Measurements from ENCODE around the gene EFNA4. TPM values are rescaled to one million over a fixed set of nuclear protein-coding genes. Genes with fewer than 3 reads are reported as not detected.

EFNA4 gene
- polyA plus RNA-seq, 2 of the 4 experiments (the other 2 are of a cell fraction) = 3.1 to 8.7 TPM

GRCh38 chr1:155092641-155093040, 29.1 kb downstream of the EFNA4 start:
- ChIA-PET CTCF (interaction anchor here (2.0 to 13.8 kb wide), 7 partner anchors 13 to 80 kb away, joined by 8 to 384 read pairs (median 67); partner anchors contain the start of genes EFNA1, EFNA4, KRTCAP2 and SLC50A1), POLR2A (interaction anchor here (0.6 kb wide), 1 partner anchor 237 kb away, joined by 3 read pairs; no protein-coding TSS in a partner anchor)
- FAIRE-seq = no peak
- 80% methylated on average over 12 of the region's 12 CpGs for WGBS (ENCODE audit: missing lambda C conversion rate)
- Histone ChIP-seq H3K4me2 (no peak overlapping the region), H3K4me1 (peaks cover 12% of the 10 kb centered on the region), H3K27ac (no peak overlapping the region), H3K4me3 (no peak overlapping the region), H3K9me3 (no peaks in the 10 kb centered on the region)
- DNase-seq (ENCODE audit: low read depth in 1 of 2, low spot score in 1 of 2) = no peak
- ATAC-seq = no peak
- no peak for TF ChIP-seq CHD2 (IDR thresholded peaks at IDR 0.05; ENCODE audit: low read length, partially characterized antibody)
- no peak for TF ChIP-seq E2F6 (IDR thresholded peaks at IDR 0.05; ENCODE audit: borderline replicate concordance, low read depth)
- no peak for TF ChIP-seq CBX8 (IDR thresholded peaks at IDR 0.05)
- no peak for TF ChIP-seq RCOR1 (IDR thresholded peaks at IDR 0.05; ENCODE audit: low read depth, low read length)
- TF ChIP-seq CBX2 (IDR thresholded peaks at IDR 0.05; ENCODE audit: borderline replicate concordance, low read depth) = no peak
- no peak for TF ChIP-seq GATA3 (IDR thresholded peaks at IDR 0.05; ENCODE audit: borderline replicate concordance)
- TF ChIP-seq NFE2L2 (conservative IDR thresholded peaks at IDR 0.05; ENCODE audit: low read length) = no peak
- TF ChIP-seq MYC (IDR thresholded peaks at IDR 0.05; ENCODE audit: borderline replicate concordance, low read length) = no peak
- TF ChIP-seq REST (IDR thresholded peaks at IDR 0.05) = no peak
- TF ChIP-seq, protein P1, sequence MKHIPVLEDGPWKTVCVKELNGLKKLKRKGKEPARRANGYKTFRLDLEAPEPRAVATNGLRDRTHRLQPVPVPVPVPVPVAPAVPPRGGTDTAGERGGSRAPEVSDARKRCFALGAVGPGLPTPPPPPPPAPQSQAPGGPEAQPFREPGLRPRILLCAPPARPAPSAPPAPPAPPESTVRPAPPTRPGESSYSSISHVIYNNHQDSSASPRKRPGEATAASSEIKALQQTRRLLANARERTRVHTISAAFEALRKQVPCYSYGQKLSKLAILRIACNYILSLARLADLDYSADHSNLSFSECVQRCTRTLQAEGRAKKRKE (CRISPR knock-in tag; IDR thresholded peaks at IDR 0.05; ENCODE audit: low read depth) = no peak

GRCh38 chr1:155093911-155094621, 30.5 kb downstream of the EFNA4 start:
- ChIA-PET POLR2A (no interaction called here), CTCF (interaction anchor here (2.4 to 13.8 kb wide), 5 partner anchors 8 to 79 kb away, joined by 22 to 384 read pairs (median 175); partner anchors contain the start of genes EFNA1, KRTCAP2, SLC50A1 and TRIM46)
- H3K4me3 ChIP-seq = no peak overlapping the region
- FAIRE-seq = no peak
- H3K9me3 ChIP-seq = no peaks in the 10 kb centered on the region
- ATAC-seq = peak; percentile 80 to 84
- peak in 1 of 2 experiments; percentile 66 for DNase-seq (ENCODE audit: low read depth in 1 of 2, low spot score in 1 of 2)
- peak overlapping the region in 1 of 2 experiments; percentile 41; a peak in 2 of 6 replicates for H3K27ac ChIP-seq
- H3K4me2 ChIP-seq = peak overlapping the region; percentile 43
- peak; percentile 85 for TF ChIP-seq SMC3 (IDR thresholded peaks at IDR 0.05)
- TF ChIP-seq HDAC2 (IDR thresholded peaks at IDR 0.05) = no peak
- TF ChIP-seq, protein P2, sequence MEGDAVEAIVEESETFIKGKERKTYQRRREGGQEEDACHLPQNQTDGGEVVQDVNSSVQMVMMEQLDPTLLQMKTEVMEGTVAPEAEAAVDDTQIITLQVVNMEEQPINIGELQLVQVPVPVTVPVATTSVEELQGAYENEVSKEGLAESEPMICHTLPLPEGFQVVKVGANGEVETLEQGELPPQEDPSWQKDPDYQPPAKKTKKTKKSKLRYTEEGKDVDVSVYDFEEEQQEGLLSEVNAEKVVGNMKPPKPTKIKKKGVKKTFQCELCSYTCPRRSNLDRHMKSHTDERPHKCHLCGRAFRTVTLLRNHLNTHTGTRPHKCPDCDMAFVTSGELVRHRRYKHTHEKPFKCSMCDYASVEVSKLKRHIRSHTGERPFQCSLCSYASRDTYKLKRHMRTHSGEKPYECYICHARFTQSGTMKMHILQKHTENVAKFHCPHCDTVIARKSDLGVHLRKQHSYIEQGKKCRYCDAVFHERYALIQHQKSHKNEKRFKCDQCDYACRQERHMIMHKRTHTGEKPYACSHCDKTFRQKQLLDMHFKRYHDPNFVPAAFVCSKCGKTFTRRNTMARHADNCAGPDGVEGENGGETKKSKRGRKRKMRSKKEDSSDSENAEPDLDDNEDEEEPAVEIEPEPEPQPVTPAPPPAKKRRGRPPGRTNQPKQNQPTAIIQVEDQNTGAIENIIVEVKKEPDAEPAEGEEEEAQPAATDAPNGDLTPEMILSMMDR (IDR thresholded peaks at IDR 0.05) = peak; percentile 74
- no peak for TF ChIP-seq POLR2AphosphoS2 (conservative IDR thresholded peaks at IDR 0.05; ENCODE audit: low read length)
- peak; percentile 73 to 76 for TF ChIP-seq RAD21 (conservative IDR thresholded peaks at IDR 0.05 in 1 of 2, IDR thresholded peaks at IDR 0.05 in 1 of 2)
- peaks cover 12% of the 10 kb centered on the region for H3K4me1 ChIP-seq
- WGBS (ENCODE audit: missing lambda C conversion rate) = 34% methylated on average over 11 of the region's 13 CpGs

Data from A549 (cell line).